IMR-90 (cell line): ENCODE results near the gene ITGAE. TPM values are rescaled to one million over a fixed set of nuclear protein-coding genes. Genes with fewer than 3 reads are reported as not detected.

Source experiments
- ATAC-seq: fragments of 200-7000 bp; cut with Tn5 transposase; 2 replicates; pipeline ENCODE4 v1.9.1; 2020; ENCODE audit warnings: low read depth, mild to moderate bottlenecking, moderate library complexity
- BruUV-seq: library from RNA; stranded (reverse); fragments of 400-500 nt; replicated peaks from 2 replicates; lab custom pipeline; 2021; lab: Mats Ljungman, UMichigan
- CTCF ChIA-PET: fragments of 300-600 bp; formaldehyde crosslinking; extraction: SDS; loops from one replicate; lab custom pipeline; 2021; ENCODE audit warnings: antibody characterized with exemption; lab: Yijun Ruan, JAX
- POLR2A ChIA-PET: fragments of 300-600 bp; sonication (Branson Sonifier 250); formaldehyde crosslinking; loops from one replicate; lab custom pipeline; 2022; ENCODE audit warnings: antibody characterized with exemption; ENCODE audit not compliant: unreplicated experiment; lab: Charles Lee
- DNase-seq: peaks from one replicate; pipeline ENCODE4 v3.0.0; 2013
- H2AFZ ChIP-seq: replicated peaks from 2 replicates; pipeline ENCODE3; 2013; ENCODE audit warnings: low read length, mild to moderate bottlenecking; ENCODE audit not compliant: poor library complexity
- H2AK5ac ChIP-seq: 2 replicates; pipeline ENCODE4 v1.6.1; 2013; ENCODE audit warnings: low read depth, low read length, inconsistent platforms
- H2AK9ac ChIP-seq: replicated peaks from 2 replicates; pipeline ENCODE3; 2013; ENCODE audit warnings: mild to moderate bottlenecking, low read depth, low read length, moderate library complexity; ENCODE audit not compliant: poor library complexity
- H2BK120ac ChIP-seq: 2 replicates; pipeline ENCODE4 v1.6.1; 2013; ENCODE audit warnings: low read depth, low read length, inconsistent platforms
- H2BK15ac ChIP-seq: 3 replicates; pipeline ENCODE4 v1.6.1; 2013; ENCODE audit warnings: low read depth, low read length, inconsistent platforms
- H2BK20ac ChIP-seq: 2 replicates; pipeline ENCODE4 v1.6.1; 2013; ENCODE audit warnings: low read depth, mild to moderate bottlenecking, inconsistent platforms, low read length, moderate library complexity
- H2BK5ac ChIP-seq: 2 replicates; pipeline ENCODE4 v1.6.1; 2013; ENCODE audit warnings: mild to moderate bottlenecking, low read depth, low read length, inconsistent platforms; ENCODE audit not compliant: poor library complexity, severe bottlenecking
- H3K14ac ChIP-seq: replicated peaks from 2 replicates; pipeline ENCODE4 v1.6.1; 2013; ENCODE audit warnings: low read depth, low read length, inconsistent platforms
- H3K18ac ChIP-seq: 2 replicates; pipeline ENCODE4 v1.6.1; 2013; ENCODE audit warnings: low read depth, low read length, control low read depth
- H3K23ac ChIP-seq: 2 replicates; pipeline ENCODE4 v1.6.1; 2013; ENCODE audit warnings: low read depth, low read length, inconsistent platforms
- H3K27ac ChIP-seq: 2 replicates; pipeline ENCODE4 v1.5.1; 2013; ENCODE audit warnings: mild to moderate bottlenecking, control low read depth, low read length; ENCODE audit not compliant: insufficient read depth
- H3K27me3 ChIP-seq: 2 replicates; pipeline ENCODE4 v1.6.1; 2013; ENCODE audit warnings: low read length; ENCODE audit not compliant: control insufficient read depth, insufficient read depth
- H3K36me3 ChIP-seq: 2 replicates; pipeline ENCODE4 v1.6.1; 2013; ENCODE audit warnings: low read length, mixed read lengths; ENCODE audit not compliant: control insufficient read depth, insufficient read depth
- H3K4ac ChIP-seq: 2 replicates; pipeline ENCODE4 v1.6.1; 2013; ENCODE audit warnings: low read depth, low read length, inconsistent platforms
- H3K4me1 ChIP-seq: 2 replicates; pipeline ENCODE4 v1.6.1; 2013; ENCODE audit warnings: low read length, mixed read lengths; ENCODE audit not compliant: control insufficient read depth, insufficient read depth
- H3K4me2 ChIP-seq: 2 replicates; pipeline ENCODE4 v1.6.1; 2013; ENCODE audit warnings: low read depth, mild to moderate bottlenecking, control low read depth, low read length, moderate library complexity
- H3K4me3 ChIP-seq: 2 replicates; pipeline ENCODE4 v1.5.1; 2013; ENCODE audit warnings: low read depth, mild to moderate bottlenecking, control low read depth, low read length, moderate library complexity; ENCODE audit not compliant: insufficient read depth
- H3K56ac ChIP-seq: 2 replicates; pipeline ENCODE4 v1.6.1; 2013; ENCODE audit warnings: low read length, inconsistent platforms; ENCODE audit not compliant: insufficient read depth; ENCODE audit errors: extremely low read depth
- H3K79me1 ChIP-seq, 2 experiments: 2 replicates each; pipeline ENCODE4 v1.6.1; 2013; ENCODE audit warnings: low read length in 2 of 2, inconsistent platforms in 1 of 2, low read depth in 1 of 2
- H3K9ac ChIP-seq: 2 replicates; pipeline ENCODE4 v1.6.1; 2013; ENCODE audit warnings: low read depth, low read length, control low read depth
- H3K9me1 ChIP-seq: 2 replicates; pipeline ENCODE4 v1.6.1; 2013; ENCODE audit warnings: low read length, inconsistent platforms; ENCODE audit not compliant: insufficient read depth
- H3K9me3 ChIP-seq: 2 replicates; pipeline ENCODE4 v1.6.1; 2013; ENCODE audit warnings: low read length; ENCODE audit not compliant: control insufficient read depth, insufficient read depth
- H4K20me1 ChIP-seq: 2 replicates; pipeline ENCODE4 v1.6.1; 2013; ENCODE audit warnings: low read length, inconsistent platforms; ENCODE audit not compliant: insufficient read depth
- H4K5ac ChIP-seq: 2 replicates; pipeline ENCODE4 v1.6.1; 2013; ENCODE audit warnings: mild to moderate bottlenecking, low read depth, low read length, control low read depth
- H4K8ac ChIP-seq, 2 experiments: 2 replicates each; pipeline ENCODE4 v1.6.1; 2013; ENCODE audit warnings: low read depth in 2 of 2, low read length in 2 of 2, control low read depth in 1 of 2, inconsistent platforms in 1 of 2
- H4K91ac ChIP-seq: 2 replicates; pipeline ENCODE4 v1.6.1; 2013; ENCODE audit warnings: low read depth, low read length, inconsistent platforms; ENCODE audit not compliant: insufficient read depth
- BHLHE40 ChIP-seq: fragments of 150-350 bp; IDR thresholded peaks from 2 replicates; pipeline ENCODE4 v1.6.1; 2016; ENCODE audit warnings: mild to moderate bottlenecking, low read depth, low read length
- CEBPB ChIP-seq: IDR thresholded peaks from 2 replicates; pipeline ENCODE4 v1.6.1; 2012; ENCODE audit warnings: low read depth, low read length, improper control_type of control experiment
- CHD1 ChIP-seq: IDR thresholded peaks from 2 replicates; pipeline ENCODE4 v1.6.1; 2012; ENCODE audit warnings: low read depth, low read length, improper control_type of control experiment
- CTCF ChIP-seq: conservative IDR thresholded peaks from 2 replicates; pipeline ENCODE4 v1.5.1; 2012; ENCODE audit warnings: mild to moderate bottlenecking, low read depth, low read length, improper control_type of control experiment
- ELK1 ChIP-seq: fragments of 150-350 bp; IDR thresholded peaks from 2 replicates; pipeline ENCODE4 v1.6.1; 2016; ENCODE audit warnings: low read depth, mild to moderate bottlenecking, low read length, moderate library complexity, borderline replicate concordance
- FOS ChIP-seq: fragments of 150-350 bp; IDR thresholded peaks from 2 replicates; pipeline ENCODE4 v1.6.1; 2016; ENCODE audit warnings: low read depth, low read length
- MAFK ChIP-seq: IDR thresholded peaks from 2 replicates; pipeline ENCODE4 v1.6.1; 2012; ENCODE audit warnings: low read depth, low read length, improper control_type of control experiment
- MAZ ChIP-seq: IDR thresholded peaks from 2 replicates; pipeline ENCODE4 v1.6.1; 2012; ENCODE audit warnings: low read depth, mild to moderate bottlenecking, low read length, improper control_type of control experiment, moderate library complexity, borderline replicate concordance
- MXI1 ChIP-seq: IDR thresholded peaks from 2 replicates; pipeline ENCODE4 v1.6.1; 2012; ENCODE audit warnings: low read depth, mild to moderate bottlenecking, low read length, moderate library complexity, borderline replicate concordance
- NFE2L2 ChIP-seq: fragments of 150-350 bp; IDR thresholded peaks from 2 replicates; pipeline ENCODE4 v1.6.1; 2016; ENCODE audit warnings: low read depth, mild to moderate bottlenecking, low read length
- POLR2A ChIP-seq: IDR thresholded peaks from 2 replicates; pipeline ENCODE4 v1.6.1; 2012; ENCODE audit warnings: mild to moderate bottlenecking, low read depth, low read length
- RAD21 ChIP-seq: IDR thresholded peaks from 2 replicates; pipeline ENCODE4 v1.6.1; 2012; ENCODE audit warnings: low read length, improper control_type of control experiment
- RCOR1 ChIP-seq: IDR thresholded peaks from 2 replicates; pipeline ENCODE4 v1.6.1; 2012; ENCODE audit warnings: mild to moderate bottlenecking, low read length, improper control_type of control experiment; ENCODE audit not compliant: insufficient replicate concordance
- RFX5 ChIP-seq: IDR thresholded peaks from 2 replicates; pipeline ENCODE4 v1.8.0; 2012; ENCODE audit warnings: low read depth, mild to moderate bottlenecking, low read length, moderate library complexity
- SMC3 ChIP-seq: fragments of 150-350 bp; IDR thresholded peaks from 2 replicates; pipeline ENCODE4 v1.6.1; 2016; ENCODE audit warnings: low read depth, mild to moderate bottlenecking, antibody characterized with exemption, low read length, moderate library complexity
- USF2 ChIP-seq: fragments of 150-350 bp; IDR thresholded peaks from 2 replicates; pipeline ENCODE4 v1.6.1; 2017; ENCODE audit warnings: mild to moderate bottlenecking, antibody characterized with exemption, low read length, low read depth
- WGBS, 2 experiments: methylation state at CpG; one replicate each; pipeline versions ENCODE4 v1.1.5 to v1.1.7; 2013; ENCODE audit warnings: missing lambda C conversion rate in 2 of 2; ENCODE audit not compliant: insufficient read length in 1 of 2; ENCODE audit errors: extremely low coverage in 2 of 2; 5-methylcytosine and 5-hydroxymethylcytosine counted together
- dilution Hi-C: fragments of 300-500 bp; cut with HindIII; formaldehyde crosslinking; loops from one replicate; pipeline ENCODE4 v1.14.3; 2018; ENCODE audit warnings: low sequenced_read_pairs; ENCODE audit not compliant: unreplicated experiment
- in situ Hi-C: fragments of 300-500 bp; cut with MboI; formaldehyde crosslinking; loops from 3 replicates; pipeline ENCODE4 v1.14.3; 2019; ENCODE audit warnings: low sequenced_read_pairs, inconsistent platforms, mixed read lengths
- intact Hi-C: fragments of 100-400 bp; cut with micrococcal nuclease; formaldehyde crosslinking; loops from 2 replicates; pipeline ENCODE4 v1.10.0; 2022
- polyA plus RNA-seq, 3 experiments: library from polyadenylated mRNA; depleted of rRNA; stranded (reverse); fragments of >200 nt; gene quantifications; 2 replicates each; pipeline ENCODE4 v1.2.3, GENCODE V29; 2012; ENCODE audit warnings: low replicate concordance in 1 of 3
- total RNA-seq: library from RNA; depleted of rRNA; stranded (reverse); fragments of >200 nt; gene quantifications from 2 replicates; pipeline ENCODE4 v1.2.3, GENCODE V29; 2012

Gene ITGAE
- total and polyA plus RNA-seq, 2 of the 4 experiments (the other 2 are of a cell fraction), result 54.1 to 60.8 TPM

GRCh38 chr17:3685174-3685573, 115.8 kb downstream of the ITGAE start:
- POLR2A ChIA-PET, result no interaction called here

More at GRCh38 chr17:3685174-3685573, 115.8 kb downstream of the ITGAE start:
- ATAC-seq, result no peak
- in situ Hi-C loops, result no loop called here
- 39% methylated on average over 2 of the region's 13 CpGs; no CpG with 5 or more reads in 1 of the 2 experiments for WGBS, 2 experiments
- no peaks in the 10 kb centered on the region for H3K36me3 ChIP-seq
- H3K4me1 ChIP-seq, result no peaks in the 10 kb centered on the region
- H2BK15ac ChIP-seq, result no peak overlapping the region
- no peak overlapping the region for H3K14ac ChIP-seq
- no peak overlapping the region for H2AK5ac ChIP-seq
- H3K27me3 ChIP-seq, result peaks cover 11% of the 10 kb centered on the region
- H2BK20ac ChIP-seq, result no peak overlapping the region
- no peak overlapping the region for H3K4me3 ChIP-seq
- BruUV-seq, result no TSS peak
- no peaks in the 10 kb centered on the region for H3K79me1 ChIP-seq
- no peak overlapping the region for H3K4me2 ChIP-seq
- H3K23ac ChIP-seq, result no peak overlapping the region
- no peak overlapping the region for H3K4ac ChIP-seq
- H4K8ac ChIP-seq, result no peak overlapping the region
- H3K9me1 ChIP-seq, result no peaks in the 10 kb centered on the region
- no peaks in the 10 kb centered on the region for H3K9me3 ChIP-seq
- H3K56ac ChIP-seq, result no peak overlapping the region
- dilution Hi-C loops, result no loop called here
- H4K91ac ChIP-seq, result no peak overlapping the region
- no peak overlapping the region for H2BK5ac ChIP-seq
- H2AK9ac ChIP-seq, result no peak overlapping the region
- H4K20me1 ChIP-seq, result no peaks in the 10 kb centered on the region
- no peak overlapping the region for H3K9ac ChIP-seq
- TF ChIP-seq NFE2L2, result no peak
- TF ChIP-seq CEBPB, result no peak
- TF ChIP-seq BHLHE40, result no peak
- no peak for TF ChIP-seq MXI1
- no peak for TF ChIP-seq MAZ
- no peak for TF ChIP-seq USF2
- no peak for TF ChIP-seq RAD21
- TF ChIP-seq MAFK, result no peak
- no peak for TF ChIP-seq RCOR1
- TF ChIP-seq SMC3, result no peak
- TF ChIP-seq RFX5, result no peak
- TF ChIP-seq FOS, result no peak
- TF ChIP-seq POLR2A, result no peak
- TF ChIP-seq ELK1, result no peak
- no peak for TF ChIP-seq CTCF
- TF ChIP-seq CHD1, result no peak
- intact Hi-C loops, result no loop called here
- H3K27ac ChIP-seq, result no peak overlapping the region
- CTCF ChIA-PET, result no interaction called here
- no peak overlapping the region for H4K5ac ChIP-seq
- H3K18ac ChIP-seq, result no peak overlapping the region
- no peak for DNase-seq
- no peak overlapping the region for H2AFZ ChIP-seq
- H2BK120ac ChIP-seq, result no peak overlapping the region
